GM18502 (cell line): ENCODE results near the gene CMIP.
A peak's percentile ranks its signal among the peaks of the same experiment; 100 is the strongest.
"Not testable (repeated sequence)": the region's sequence is repeated elsewhere in the genome, so short reads cannot be mapped to it uniquely, and the experiment has no call there.

ENCODE experiments used
- ATAC-seq: cut with Tn5 transposase; IDR thresholded peaks from one replicate; pipeline ENCODE4 v1.9.1; 2021; ENCODE audit warnings: mild to moderate bottlenecking; ENCODE audit not compliant: unreplicated experiment, poor library complexity

The CMIP gene

DNA sequence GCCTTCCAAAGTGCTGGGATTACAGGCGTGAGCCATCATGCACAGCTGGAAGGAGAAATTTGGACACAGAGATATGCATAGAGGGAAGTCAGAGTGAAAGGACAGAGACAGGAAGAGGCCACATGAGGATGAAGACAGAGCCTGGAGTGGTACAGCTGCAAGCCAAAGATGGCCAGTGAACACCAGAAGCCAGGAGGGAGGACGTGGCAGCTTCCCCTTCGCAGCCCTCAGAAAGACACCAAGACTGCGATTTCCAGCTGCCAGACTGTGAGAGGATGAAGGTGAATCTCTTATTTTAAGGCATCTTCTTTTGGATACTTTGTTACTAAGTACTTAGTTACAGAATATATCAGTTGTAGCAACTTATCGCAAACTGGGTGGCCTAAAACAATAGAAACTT lies 274.0 kb downstream of the CMIP start:
- no peak for ATAC-seq

DNA sequence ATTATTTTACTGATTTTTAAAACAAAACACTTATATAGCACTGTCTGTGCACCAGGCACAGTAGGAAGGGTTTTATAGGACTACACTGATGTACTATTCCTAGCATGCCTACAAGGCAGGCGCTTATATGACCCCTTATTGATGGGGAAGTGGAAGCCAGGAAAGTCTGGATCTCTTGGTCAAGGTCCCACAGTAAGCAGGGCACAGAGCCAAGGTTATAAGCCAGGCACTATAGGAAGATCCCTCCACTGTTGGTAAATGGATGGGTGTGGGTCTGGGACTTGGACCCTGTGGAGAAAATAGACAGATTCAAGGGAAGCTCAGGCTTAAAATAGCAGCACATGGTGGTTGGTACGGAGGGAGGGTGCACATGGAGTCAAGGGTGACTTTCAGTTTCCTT lies 275.4 kb downstream of the CMIP start:
- ATAC-seq: no peak

DNA sequence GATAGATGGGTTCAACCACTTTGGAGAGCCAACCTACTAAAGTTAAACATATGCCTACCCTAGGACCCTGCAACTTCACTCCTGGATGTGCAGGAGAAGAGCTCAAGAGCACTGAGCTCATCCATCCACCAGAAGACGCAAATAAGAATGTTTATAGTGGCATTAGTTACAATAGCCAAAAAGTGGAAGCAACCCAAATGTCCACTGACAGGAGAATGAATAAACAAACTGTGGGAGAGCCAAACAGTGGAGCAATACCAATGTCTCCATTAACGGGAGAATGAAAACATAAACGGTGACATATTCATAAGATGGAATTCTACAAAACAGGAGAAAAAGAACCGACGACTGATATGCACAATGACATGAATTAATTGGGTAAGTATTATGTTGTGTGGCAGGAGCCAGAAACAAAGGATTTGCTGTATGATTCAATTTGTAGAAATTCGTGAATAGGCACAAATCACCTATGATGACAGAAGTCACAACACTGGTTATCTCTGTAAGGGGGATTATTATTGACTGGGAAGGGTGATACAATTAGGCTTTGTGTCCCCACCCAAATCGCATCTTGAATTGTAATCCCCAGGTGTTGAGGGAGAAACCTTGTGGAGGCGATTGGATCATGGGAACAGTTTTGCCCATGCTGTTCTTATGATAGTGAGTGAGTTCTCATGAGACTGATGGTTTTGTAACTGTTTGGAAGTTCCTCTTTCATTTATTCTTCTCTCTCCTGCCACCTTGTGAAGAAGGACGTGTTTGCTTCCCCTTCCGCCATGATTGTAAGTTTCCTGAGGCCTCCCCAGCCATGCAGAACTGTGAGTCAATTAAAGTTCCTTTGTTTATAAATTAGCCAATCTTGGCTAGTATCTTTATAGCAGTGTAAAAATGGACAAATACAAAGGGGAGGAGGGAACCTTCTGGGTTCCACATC lies 276.6 kb downstream of the CMIP start:
- no peak for ATAC-seq

DNA sequence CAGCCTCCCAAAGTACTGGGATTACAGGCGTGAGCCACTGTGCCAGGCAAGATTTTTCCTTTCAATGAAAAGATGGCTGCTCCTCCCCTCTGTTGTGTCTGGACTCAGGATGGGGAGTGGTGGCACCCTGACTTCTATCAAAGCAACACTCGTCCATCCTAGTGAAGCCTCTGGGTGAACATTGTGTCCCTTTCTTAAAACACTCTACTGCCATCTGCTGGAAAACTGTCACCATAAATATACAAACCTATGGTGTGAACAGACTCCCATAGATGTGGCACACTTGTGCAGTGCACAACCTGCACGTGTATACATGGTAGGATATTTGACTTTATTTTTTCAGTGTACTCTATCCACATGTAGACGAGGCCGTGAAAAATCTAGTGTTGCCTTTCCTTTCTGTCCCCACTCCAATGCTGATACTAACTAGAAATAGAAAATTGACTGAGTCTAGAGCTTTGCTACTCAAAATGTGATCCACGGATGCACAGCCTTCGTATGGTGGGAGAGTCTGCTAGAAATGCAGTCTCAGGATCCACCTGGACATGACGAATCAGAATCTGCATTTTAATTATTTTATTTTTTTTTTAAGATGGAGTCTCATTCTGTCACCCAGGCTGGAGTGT lies 278.6 kb downstream of the CMIP start:
- peak; percentile 83 for ATAC-seq

DNA sequence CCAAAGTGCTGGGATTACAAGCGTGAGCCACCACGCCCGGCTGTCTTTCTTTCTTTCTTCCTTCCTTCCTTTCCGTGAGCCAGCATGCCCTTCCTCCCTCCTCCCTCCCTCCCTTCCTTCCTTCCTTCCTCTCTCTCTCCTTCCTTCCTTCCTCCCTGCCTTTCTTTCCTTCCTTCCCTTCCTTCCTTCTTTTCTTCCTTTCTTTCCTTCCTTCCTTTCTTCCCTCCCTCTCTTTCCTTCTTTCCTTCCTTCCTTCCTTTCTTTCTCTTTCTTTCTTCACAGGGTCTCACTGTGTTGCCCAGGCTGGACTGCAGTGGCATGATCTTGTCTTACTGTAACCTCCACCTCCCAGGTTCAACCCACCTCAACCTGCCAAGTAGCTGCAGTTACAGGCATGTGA lies 283.8 kb downstream of the CMIP start:
- ATAC-seq: no peak

DNA sequence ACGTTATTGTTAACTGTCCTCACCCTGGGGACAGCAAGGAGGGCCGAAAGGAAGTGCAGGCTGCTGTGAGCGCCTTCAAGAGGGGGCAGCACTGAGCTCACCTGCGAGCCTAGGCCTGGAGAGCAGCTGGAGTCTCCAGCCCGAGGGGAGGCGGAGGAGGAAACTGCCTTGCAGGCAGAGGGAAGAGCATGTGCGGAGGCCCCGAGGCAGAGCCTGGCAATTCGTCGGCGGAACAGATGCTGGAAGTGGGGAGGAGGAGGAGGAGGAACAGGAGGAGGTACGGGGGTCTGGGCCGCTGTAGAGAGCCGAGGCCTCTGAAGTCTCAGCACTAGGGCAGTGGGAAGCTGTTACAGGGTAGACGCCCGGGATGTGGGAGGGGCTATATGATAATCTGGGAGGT lies 284.8 kb downstream of the CMIP start:
- no peak for ATAC-seq

DNA sequence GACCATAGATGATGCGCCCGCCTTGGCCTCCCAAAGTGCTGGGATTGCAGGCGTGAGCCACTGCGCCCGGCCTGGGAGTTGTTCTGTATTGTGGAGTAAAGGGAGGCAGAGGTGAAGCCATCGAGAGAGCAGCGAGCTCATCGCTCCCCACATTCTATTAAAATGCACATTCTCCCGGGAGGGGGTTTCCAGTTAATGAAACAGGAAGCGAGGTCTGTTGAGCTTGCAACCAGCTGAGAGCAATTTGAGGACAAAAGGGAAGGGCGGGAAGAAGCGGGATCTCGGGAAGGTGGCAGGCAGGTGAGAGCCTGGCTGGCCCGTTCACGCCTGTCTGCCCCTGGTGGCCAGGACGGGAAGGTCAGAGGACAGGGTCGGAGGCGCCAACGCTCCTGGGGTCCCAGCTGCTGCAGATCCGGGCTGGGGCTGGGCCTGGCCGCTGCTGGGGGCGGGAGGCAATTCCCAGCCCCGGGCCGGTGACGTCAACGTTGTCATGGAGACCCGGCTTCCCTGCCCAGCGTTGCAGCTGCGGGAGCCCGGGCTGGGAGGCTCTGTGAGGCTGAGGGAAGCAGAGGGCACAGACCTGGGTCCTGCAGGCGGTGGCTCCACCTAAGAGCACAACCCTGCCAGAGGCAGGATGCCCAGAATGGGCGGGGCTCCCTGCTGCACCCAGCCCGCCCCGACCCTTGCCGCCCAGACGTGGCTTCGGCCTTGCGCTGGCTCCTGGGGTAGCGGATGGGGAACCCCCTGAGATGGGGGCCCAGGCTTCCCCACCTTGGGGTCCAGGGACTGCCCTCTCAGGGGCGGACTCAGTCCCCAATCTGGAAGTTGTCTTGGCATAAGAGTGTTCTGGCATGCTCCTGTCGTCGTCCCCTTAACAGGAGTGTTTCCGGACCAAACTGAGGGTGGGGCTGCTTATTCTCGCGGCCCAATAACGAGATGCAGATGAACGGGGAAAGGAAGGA lies 285.8 kb downstream of the CMIP start:
- peak; percentile 81 for ATAC-seq

DNA sequence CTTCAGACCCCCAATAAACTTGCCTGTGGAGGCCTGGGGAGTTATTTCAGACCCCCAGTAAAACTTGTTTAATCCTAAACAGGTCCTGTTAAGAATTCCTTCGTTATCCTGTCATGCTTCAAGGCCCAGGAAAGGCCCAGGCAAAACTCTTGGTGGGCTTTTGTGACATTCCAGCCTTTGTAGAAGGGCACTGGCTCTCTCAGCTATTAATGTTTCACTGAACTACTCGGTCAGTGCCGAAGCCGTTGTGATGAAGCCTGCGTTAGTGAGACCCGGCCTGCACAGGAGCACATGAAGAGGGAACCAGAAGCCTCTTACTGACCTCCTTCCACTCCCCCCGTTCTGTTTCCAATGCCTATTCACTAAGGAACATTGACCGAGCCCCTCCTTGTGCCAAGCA lies 287.0 kb downstream of the CMIP start:
- ATAC-seq: no peak

DNA sequence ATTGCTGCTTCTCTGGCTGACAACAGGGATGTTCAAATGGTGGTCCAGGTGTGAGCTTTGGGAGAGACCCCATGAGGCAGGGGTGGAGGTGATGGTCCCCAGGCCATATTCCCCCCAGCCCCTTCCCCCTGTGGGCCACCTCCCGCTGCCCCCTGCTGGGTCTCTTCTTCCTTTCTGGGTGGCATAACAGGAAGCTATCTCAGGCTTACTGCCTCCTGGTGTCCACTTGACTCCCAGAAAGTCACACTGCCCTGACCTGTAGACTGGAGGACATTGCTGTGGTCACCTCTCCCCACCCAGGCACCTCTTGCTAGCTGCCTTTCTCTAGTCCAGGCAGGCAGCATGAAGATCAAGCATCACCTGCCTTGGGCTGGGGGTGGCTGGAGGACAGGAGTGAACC lies 288.1 kb downstream of the CMIP start:
- no peak for ATAC-seq

DNA sequence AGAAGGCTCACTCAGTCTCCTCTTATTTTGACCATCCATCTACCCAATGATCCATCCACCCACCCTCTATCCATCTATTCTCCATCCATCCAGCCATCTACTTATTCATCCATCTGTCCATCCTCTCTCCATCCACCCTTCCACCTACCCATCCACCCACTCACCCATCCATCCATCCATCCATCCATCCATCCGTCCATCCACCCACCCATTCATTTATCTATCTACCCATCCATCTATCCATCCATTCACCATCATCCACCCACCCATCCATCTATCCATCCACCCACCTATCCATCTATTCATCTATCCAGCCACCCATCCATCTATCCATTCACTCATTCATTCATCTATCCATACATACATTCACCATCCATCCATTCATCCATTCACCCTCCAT lies 288.7 kb downstream of the CMIP start:
- no peak for ATAC-seq

DNA sequence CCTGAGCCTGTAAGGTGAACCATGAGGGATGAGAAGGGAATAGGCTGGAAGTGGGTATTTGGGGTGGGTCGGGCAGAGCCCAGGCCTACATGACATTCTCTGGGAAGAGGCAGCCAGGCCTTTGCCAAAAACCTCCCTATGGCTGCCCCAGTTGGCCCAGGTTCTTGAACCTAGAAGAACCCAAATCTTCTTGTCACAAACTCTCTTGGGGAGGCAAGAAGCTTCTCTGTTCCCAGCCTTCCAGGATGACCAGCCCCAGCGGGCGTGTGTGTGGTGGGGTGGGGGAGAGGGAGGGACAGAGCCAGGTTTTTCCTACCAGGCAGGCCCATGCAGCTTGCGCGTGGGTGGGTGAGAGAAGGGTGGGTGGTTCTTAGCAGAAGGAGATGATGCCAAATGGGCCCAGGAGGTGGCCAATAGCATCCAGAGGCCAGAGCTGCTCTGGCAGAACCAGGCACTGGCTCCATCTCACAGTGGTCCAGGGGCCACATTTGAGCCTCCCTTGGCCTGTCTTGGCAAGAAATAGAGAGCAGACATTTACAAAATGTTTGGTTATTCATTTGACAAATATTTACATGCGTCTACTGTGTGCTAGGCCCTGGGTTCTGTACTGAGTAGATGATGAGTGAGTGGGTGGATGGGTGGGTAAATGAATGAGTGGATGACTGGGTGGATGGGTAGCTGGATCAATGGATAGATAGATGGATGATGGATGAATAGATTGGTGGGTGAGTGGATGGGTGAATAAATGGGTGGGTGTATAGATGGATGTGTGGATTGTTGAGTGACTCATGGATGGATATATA lies 290.2 kb downstream of the CMIP start:
- ATAC-seq: no peak

DNA sequence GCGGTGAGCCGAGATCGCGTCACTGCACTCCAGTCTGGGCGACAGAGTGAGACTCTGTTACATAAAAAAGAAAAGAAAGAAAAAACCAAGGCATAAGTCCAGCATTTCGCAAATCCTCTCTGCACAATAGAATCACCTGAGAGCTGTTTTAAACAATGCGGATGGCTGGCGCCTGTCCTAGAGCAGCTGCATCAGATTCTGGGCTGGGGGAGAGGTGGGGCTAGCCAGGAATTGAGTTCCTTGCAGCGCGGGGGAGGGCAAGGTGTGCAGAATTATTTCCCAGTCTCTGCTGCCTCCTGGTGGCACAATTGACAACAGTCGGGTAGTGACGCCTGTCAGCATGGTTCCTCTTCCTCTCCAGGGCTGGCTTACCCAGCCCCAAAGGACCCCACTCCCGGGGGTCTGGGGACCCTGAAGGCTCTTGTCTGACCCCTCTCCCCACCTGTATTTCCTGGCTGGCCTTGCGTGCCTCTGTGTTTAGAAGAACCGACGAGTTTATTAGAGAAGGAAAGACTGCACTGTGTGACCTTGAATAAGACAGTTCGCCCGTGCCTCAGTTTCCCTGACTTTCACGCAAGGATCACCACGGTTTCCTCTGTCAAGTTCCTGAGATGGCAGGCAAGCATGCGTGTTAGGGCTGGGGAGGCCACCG lies 293.4 kb downstream of the CMIP start:
- peak; percentile 49 for ATAC-seq

DNA sequence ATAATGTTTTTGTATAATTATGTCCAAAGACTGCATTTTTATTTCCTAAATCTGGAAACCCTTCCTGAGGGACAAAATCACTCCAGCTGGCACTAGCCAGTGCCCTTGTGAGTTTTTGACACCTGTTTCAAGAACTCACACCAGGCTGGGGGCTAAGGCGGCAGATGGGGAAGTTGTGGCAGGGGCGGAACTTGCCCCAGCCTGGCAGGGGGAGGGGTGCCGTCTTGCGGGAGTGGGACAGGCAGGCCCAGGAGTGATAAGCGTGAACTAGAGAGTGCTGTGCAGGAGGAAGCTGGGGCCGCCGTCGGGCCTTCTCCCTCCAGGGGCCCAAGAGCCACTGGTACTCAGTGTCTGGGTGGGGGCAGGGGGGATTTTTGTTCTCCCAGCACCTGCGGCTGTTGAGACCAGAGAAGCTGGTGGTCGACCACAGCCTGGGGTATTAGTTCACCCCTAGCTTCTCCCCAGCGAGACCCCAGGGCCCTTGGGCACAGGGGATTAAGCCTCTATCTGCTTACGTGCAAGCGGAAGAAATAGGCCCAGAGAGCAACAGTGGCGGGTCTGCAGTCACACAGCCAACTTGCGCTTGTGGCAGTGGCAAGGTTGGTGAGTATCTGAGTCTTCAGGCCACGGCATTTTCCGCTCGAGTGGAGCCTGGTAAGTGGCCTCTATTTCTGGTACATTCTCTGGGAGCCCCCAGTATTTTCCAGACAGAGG lies 294.3 kb downstream of the CMIP start:
- peak; percentile 40 for ATAC-seq

DNA sequence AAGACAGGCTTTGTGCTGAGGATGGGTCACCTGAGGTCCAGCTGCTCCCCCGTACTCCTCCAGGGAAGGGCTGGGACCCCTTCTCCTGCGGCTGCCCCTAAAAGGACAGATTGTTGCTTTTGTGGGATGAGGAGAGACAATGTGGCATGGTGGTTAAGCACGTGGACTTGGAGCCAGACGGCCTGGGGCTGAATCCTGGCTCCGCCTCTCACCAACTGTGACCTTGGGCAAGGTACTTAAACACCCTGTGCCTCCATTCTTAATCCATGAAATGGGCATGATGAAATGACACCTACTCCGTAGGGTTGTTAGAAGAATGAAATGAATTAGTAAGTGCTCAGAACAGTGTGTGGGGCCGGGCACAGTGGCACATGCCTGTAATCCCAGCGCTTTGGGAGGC lies 294.9 kb downstream of the CMIP start:
- no peak for ATAC-seq

DNA sequence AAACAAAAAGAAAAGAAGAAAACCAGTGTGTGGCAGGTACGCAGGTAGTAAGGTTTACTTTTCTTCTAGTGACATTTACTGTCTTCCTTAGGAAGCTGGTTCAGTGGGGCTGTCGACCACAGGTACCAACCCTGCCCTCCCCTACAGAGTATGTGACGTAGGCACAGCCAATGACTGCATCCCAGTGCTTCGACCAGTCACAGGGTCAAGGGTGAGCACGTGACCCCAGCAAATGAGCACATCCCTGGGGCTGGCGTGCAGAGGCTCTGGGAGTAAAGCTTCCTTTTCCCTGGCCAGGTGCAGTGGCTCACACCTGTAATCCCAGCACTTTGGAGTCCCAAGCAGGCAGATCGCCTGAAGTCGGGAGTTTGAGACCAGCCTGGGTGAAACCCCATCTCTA lies 295.6 kb downstream of the CMIP start:
- ATAC-seq: peak; percentile 72

DNA sequence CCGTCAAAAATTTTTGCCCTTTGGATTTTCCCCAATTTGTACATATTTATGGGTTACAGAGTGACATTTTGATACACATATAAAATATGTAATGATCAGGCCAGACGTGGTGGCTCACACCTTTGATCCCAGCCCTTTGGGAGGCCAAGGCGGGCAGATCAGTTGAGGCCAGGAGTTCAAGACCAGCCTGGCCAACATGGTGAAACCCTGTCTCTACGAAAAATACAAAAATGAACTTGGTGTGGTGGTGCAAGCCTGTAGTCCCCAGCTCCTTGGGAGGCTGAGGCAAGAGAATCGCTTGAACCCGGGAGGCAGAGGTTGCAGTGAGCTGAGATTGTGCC lies 296.8 kb downstream of the CMIP start:
- ATAC-seq: not testable (repeated sequence)

DNA sequence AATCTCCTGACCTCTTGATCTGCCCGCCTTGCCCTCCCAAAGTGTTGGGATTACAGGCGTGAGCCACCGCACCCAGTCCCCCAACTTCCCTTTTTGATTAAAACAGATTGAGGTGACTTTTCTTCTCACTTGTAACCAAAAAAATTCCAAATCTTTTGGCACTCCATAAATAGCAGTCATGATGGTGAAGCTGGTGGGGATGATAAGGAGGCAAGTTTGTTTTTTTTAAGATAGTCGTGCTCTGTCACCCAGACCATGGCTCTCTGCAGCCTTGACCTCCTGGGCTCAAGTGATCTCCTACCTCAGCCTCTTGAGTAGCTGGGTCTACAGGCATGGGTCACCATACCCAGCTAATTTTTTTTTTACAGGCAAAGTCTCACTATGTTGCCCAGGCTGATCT lies 299.8 kb downstream of the CMIP start:
- no peak for ATAC-seq

DNA sequence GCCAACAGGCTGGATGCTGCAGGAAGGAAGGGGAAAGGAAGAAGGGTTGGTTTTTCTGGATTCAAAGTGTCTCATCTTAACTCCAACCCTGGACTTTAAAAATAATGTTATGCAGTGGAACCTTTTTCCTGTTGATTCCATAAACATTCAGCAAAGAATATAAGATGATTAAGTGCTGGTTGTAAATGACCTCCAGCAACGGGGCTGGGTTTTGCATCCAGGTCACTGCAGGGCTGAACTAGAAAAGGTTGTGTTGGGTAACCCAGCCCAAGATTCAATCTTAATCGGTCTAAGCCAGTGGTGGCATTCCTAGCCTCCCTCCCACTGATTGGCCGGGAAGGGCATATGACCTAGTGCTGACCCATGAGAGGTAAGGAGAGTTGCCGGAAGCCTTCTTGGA lies 300.3 kb downstream of the CMIP start:
- no peak for ATAC-seq
